Karpas-422 (cell line): ENCODE data around the gene DNAH2. TPM values are rescaled to one million over a fixed set of nuclear protein-coding genes. Genes with fewer than 3 reads are reported as not detected.

Experiments used
- DNase-seq: peaks from one replicate; pipeline ENCODE4 v3.0.0-alpha.2; 2015
- H2AFZ ChIP-seq: fragments of 200-600 bp; sonication (generic); 2 replicates; pipeline ENCODE4 v1.6.1; 2014; ENCODE audit warnings: antibody characterized with exemption, low read length, mixed read lengths
- H3K27ac ChIP-seq: fragments of 200-600 bp; sonication (generic); 2 replicates; pipeline ENCODE4 v1.5.1; 2014; ENCODE audit warnings: mild to moderate bottlenecking, low read length, moderate library complexity
- H3K27me3 ChIP-seq: fragments of 200-600 bp; sonication (generic); 2 replicates; pipeline ENCODE4 v1.6.1; 2014; ENCODE audit warnings: low read length, mixed read lengths
- H3K36me3 ChIP-seq: fragments of 200-600 bp; sonication (generic); 2 replicates; pipeline ENCODE4 v1.6.1; 2014; ENCODE audit warnings: low read length, mixed read lengths; ENCODE audit not compliant: insufficient read depth
- H3K4me1 ChIP-seq: fragments of 200-600 bp; sonication (generic); 2 replicates; pipeline ENCODE4 v1.6.1; 2014; ENCODE audit warnings: mild to moderate bottlenecking, low read length, mixed read lengths
- H3K4me2 ChIP-seq: fragments of 200-600 bp; sonication (generic); 2 replicates; pipeline ENCODE4 v1.6.1; 2014; ENCODE audit warnings: low read length, low read depth, mild to moderate bottlenecking; ENCODE audit not compliant: poor library complexity, severe bottlenecking
- H3K4me3 ChIP-seq: fragments of 200-600 bp; sonication (generic); 2 replicates; pipeline ENCODE4 v1.5.1; 2014; ENCODE audit warnings: mild to moderate bottlenecking, antibody characterized with exemption, low read length, mixed read lengths
- H3K79me2 ChIP-seq: fragments of 200-600 bp; sonication (generic); 2 replicates; pipeline ENCODE4 v1.6.1; 2014; ENCODE audit warnings: mild to moderate bottlenecking, low read length, mixed read lengths
- H3K9ac ChIP-seq: fragments of 200-600 bp; sonication (generic); 2 replicates; pipeline ENCODE4 v1.6.0; 2014; ENCODE audit warnings: low read length
- H3K9me2 ChIP-seq: fragments of 200-600 bp; sonication (generic), shearing (Covaris generic); replicated peaks from 2 replicates; pipeline ENCODE4 v1.6.0; 2014; ENCODE audit warnings: mild to moderate bottlenecking, low read length, moderate library complexity; ENCODE audit not compliant: insufficient read depth
- H3K9me3 ChIP-seq: fragments of 300-700, 200-600 bp; sonication (generic); 2 replicates; pipeline ENCODE4 v1.6.1; 2014; ENCODE audit warnings: low read length, mixed read lengths
- H4K20me1 ChIP-seq: fragments of 200-600 bp; sonication (generic); 2 replicates; pipeline ENCODE4 v1.6.1; 2014; ENCODE audit warnings: mild to moderate bottlenecking, antibody characterized with exemption, low read length, low read depth; ENCODE audit not compliant: insufficient read depth
- total RNA-seq: library from RNA; depleted of rRNA; stranded (reverse); fragments of >200 nt; shearing (Covaris generic); gene quantifications from 2 replicates; pipeline ENCODE4 v1.2.3, GENCODE V29; 2014; ENCODE audit warnings: low replicate concordance

DNAH2 gene
- total RNA-seq, 1 experiment from 2014 or later = not detected

- no peak overlapping the region for H3K27ac ChIP-seq
- H4K20me1 ChIP-seq = no peaks in the 10 kb centered on the region
- no peaks in the 10 kb centered on the region for H3K79me2 ChIP-seq
- no peaks in the 10 kb centered on the region for H3K9me3 ChIP-seq
- H3K36me3 ChIP-seq = no peaks in the 10 kb centered on the region
- H3K9me2 ChIP-seq = no peaks in the 10 kb centered on the region
- no peaks in the 10 kb centered on the region for H3K27me3 ChIP-seq
- no peak for DNase-seq
- H2AFZ ChIP-seq = no peak overlapping the region
- H3K4me2 ChIP-seq = no peak overlapping the region
- H3K4me1 ChIP-seq = peaks cover 7% of the 10 kb centered on the region; the same call in 1 of the 2 replicates
- no peak overlapping the region for H3K4me3 ChIP-seq
- no peak overlapping the region for H3K9ac ChIP-seq
Observed at GRCh38 chr17:7747635-7748071, 30.1 kb downstream of the DNAH2 start.

GRCh38 chr17:7748076-7748775 lies 30.7 kb downstream of the DNAH2 start:
- no peaks in the 10 kb centered on the region for H3K79me2 ChIP-seq
- DNase-seq = no peak
- no peak overlapping the region for H3K9ac ChIP-seq
- peaks cover 7% of the 10 kb centered on the region; the same call in 1 of the 2 replicates for H3K4me1 ChIP-seq
- H3K4me3 ChIP-seq = no peak overlapping the region
- H3K36me3 ChIP-seq = no peaks in the 10 kb centered on the region
- no peaks in the 10 kb centered on the region for H3K9me2 ChIP-seq
- no peak overlapping the region for H3K27ac ChIP-seq
- no peaks in the 10 kb centered on the region for H3K27me3 ChIP-seq
- no peak overlapping the region for H3K4me2 ChIP-seq
- H4K20me1 ChIP-seq = no peaks in the 10 kb centered on the region
- no peak overlapping the region for H2AFZ ChIP-seq
- no peaks in the 10 kb centered on the region for H3K9me3 ChIP-seq

- Histone ChIP-seq H3K9me3 (no peaks in the 10 kb centered on the region), H3K4me2 (no peak overlapping the region), H3K27ac (no peak overlapping the region), H3K36me3 (no peaks in the 10 kb centered on the region), H3K9ac (no peak overlapping the region), H3K79me2 (no peaks in the 10 kb centered on the region), H3K4me3 (no peak overlapping the region), H3K9me2 (no peaks in the 10 kb centered on the region), H4K20me1 (no peaks in the 10 kb centered on the region), H3K4me1 (peaks cover 7% of the 10 kb centered on the region; the same call in 1 of the 2 replicates), H2AFZ (no peak overlapping the region), H3K27me3 (no peaks in the 10 kb centered on the region)
- no peak for DNase-seq
Observed at GRCh38 chr17:7750321-7750821, 32.8 kb downstream of the DNAH2 start.

- Histone ChIP-seq H3K9ac (no peak overlapping the region), H3K27ac (no peak overlapping the region), H3K4me3 (no peak overlapping the region), H3K36me3 (no peaks in the 10 kb centered on the region), H4K20me1 (no peaks in the 10 kb centered on the region), H3K27me3 (no peaks in the 10 kb centered on the region), H3K9me3 (no peaks in the 10 kb centered on the region), H3K4me2 (no peak overlapping the region), H3K4me1 (no peaks in the 10 kb centered on the region), H3K9me2 (no peaks in the 10 kb centered on the region), H2AFZ (no peak overlapping the region), H3K79me2 (no peaks in the 10 kb centered on the region)
- no peak for DNase-seq
Observed at GRCh38 chr17:7754656-7755055, 37.1 kb downstream of the DNAH2 start.

- Histone ChIP-seq H3K4me2 (no peak overlapping the region), H3K9me3 (no peaks in the 10 kb centered on the region)
Observed at GRCh38 chr17:7755095-7755890, 37.7 kb downstream of the DNAH2 start.

GRCh38 chr17:7756968-7757367 lies 39.4 kb downstream of the DNAH2 start:
- Histone ChIP-seq H3K9me2 (no peaks in the 10 kb centered on the region), H3K4me2 (no peak overlapping the region), H3K27ac (no peak overlapping the region), H3K9me3 (no peaks in the 10 kb centered on the region), H3K4me3 (no peak overlapping the region), H3K4me1 (no peaks in the 10 kb centered on the region), H3K36me3 (no peaks in the 10 kb centered on the region), H4K20me1 (no peaks in the 10 kb centered on the region), H3K27me3 (no peaks in the 10 kb centered on the region), H3K79me2 (no peaks in the 10 kb centered on the region), H3K9ac (no peak overlapping the region), H2AFZ (no peak overlapping the region)
- no peak for DNase-seq

More at GRCh38 chr17:7755095-7755890, 37.7 kb downstream of the DNAH2 start:
- Histone ChIP-seq H3K4me1 (no peaks in the 10 kb centered on the region), H3K9ac (no peak overlapping the region), H2AFZ (no peak overlapping the region), H3K79me2 (no peaks in the 10 kb centered on the region), H3K27ac (no peak overlapping the region), H3K27me3 (no peaks in the 10 kb centered on the region), H3K36me3 (no peaks in the 10 kb centered on the region), H3K4me3 (no peak overlapping the region), H3K9me2 (no peaks in the 10 kb centered on the region), H4K20me1 (no peaks in the 10 kb centered on the region)
- no peak for DNase-seq

GRCh38 chr17:7763919-7764318 lies 46.4 kb downstream of the DNAH2 start:
- no peak overlapping the region for H3K27ac ChIP-seq
- H3K9me2 ChIP-seq = no peaks in the 10 kb centered on the region
- H2AFZ ChIP-seq = no peak overlapping the region
- no peaks in the 10 kb centered on the region for H3K9me3 ChIP-seq
- H3K9ac ChIP-seq = no peak overlapping the region
- DNase-seq = no peak
- no peak overlapping the region for H3K4me3 ChIP-seq
- H3K4me2 ChIP-seq = no peak overlapping the region
- no peaks in the 10 kb centered on the region; the same call in 1 of the 2 replicates for H4K20me1 ChIP-seq
- H3K79me2 ChIP-seq = no peaks in the 10 kb centered on the region
- H3K4me1 ChIP-seq = no peaks in the 10 kb centered on the region; the same call in 1 of the 2 replicates
- no peaks in the 10 kb centered on the region for H3K27me3 ChIP-seq
- H3K36me3 ChIP-seq = no peaks in the 10 kb centered on the region

- H3K4me1 ChIP-seq = peaks cover 9% of the 10 kb centered on the region
- H3K9me2 ChIP-seq = no peaks in the 10 kb centered on the region
- no peak overlapping the region for H3K4me2 ChIP-seq
- H3K36me3 ChIP-seq = no peaks in the 10 kb centered on the region
- H3K4me3 ChIP-seq = no peak overlapping the region
- no peaks in the 10 kb centered on the region for H3K27me3 ChIP-seq
- no peak for DNase-seq
- no peak overlapping the region for H2AFZ ChIP-seq
- H4K20me1 ChIP-seq = no peaks in the 10 kb centered on the region; the same call in 1 of the 2 replicates
- H3K9me3 ChIP-seq = no peaks in the 10 kb centered on the region
- H3K27ac ChIP-seq = no peak overlapping the region
- no peaks in the 10 kb centered on the region for H3K79me2 ChIP-seq
- no peak overlapping the region for H3K9ac ChIP-seq
Observed at GRCh38 chr17:7767004-7767403, 49.5 kb downstream of the DNAH2 start.
